22Rv1 (cell line): ENCODE data around the gene IL17RD.

Experiments
- ZFX ChIP-seq: fragments of 450-650 bp; IDR thresholded peaks from 2 replicates; pipeline ENCODE4 v1.6.1; 2017; ENCODE audit warnings: antibody characterized with exemption, borderline replicate concordance
- TF ChIP-seq, protein P1 (sequence below): fragments of 450-650 bp; IDR thresholded peaks from 2 replicates; pipeline ENCODE4 v1.5.1; 2017; ENCODE audit warnings: mild to moderate bottlenecking

DNA sequence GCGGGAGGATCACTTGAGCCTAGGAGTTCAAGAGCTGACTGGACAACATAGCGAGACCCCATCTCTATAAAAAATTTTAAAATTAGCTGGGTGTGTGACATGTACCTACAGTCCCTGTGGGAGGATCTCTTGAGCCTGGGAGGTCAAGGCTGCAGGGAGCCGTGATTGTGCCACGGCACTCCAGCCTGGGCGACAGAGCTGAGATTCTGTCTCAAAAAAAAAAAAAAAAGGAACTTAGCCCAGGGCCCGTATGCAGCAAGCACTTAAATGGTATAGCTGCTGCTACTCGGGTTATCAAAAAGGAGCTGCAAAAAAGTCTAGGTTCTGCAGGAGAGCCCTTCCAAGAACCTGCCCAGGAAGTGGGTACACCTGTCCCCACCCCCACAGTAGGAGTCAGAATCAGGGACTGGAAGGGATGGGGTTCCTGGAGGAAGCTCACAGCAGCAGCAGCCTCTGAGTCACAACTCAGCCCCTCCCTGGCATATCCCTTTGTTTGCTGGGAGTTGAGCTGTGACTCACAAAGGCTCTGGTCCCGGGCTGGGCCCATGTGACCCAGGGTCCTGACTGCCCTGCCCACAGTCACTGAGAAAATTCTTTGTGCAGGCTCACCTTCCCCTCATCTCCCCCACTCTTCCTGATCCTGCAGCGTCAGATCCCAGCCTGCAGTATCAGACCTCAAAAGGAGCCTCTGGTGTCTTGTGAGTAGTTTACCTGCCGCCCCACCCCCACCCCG is 104.9 kb downstream of the IL17RD start, which contains the start of gene SPATA12:
- TF ChIP-seq, protein P1, sequence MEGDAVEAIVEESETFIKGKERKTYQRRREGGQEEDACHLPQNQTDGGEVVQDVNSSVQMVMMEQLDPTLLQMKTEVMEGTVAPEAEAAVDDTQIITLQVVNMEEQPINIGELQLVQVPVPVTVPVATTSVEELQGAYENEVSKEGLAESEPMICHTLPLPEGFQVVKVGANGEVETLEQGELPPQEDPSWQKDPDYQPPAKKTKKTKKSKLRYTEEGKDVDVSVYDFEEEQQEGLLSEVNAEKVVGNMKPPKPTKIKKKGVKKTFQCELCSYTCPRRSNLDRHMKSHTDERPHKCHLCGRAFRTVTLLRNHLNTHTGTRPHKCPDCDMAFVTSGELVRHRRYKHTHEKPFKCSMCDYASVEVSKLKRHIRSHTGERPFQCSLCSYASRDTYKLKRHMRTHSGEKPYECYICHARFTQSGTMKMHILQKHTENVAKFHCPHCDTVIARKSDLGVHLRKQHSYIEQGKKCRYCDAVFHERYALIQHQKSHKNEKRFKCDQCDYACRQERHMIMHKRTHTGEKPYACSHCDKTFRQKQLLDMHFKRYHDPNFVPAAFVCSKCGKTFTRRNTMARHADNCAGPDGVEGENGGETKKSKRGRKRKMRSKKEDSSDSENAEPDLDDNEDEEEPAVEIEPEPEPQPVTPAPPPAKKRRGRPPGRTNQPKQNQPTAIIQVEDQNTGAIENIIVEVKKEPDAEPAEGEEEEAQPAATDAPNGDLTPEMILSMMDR = no peak
- no peak for TF ChIP-seq ZFX
